Bronchial epithelial cell (primary cell): ENCODE data around the gene RMC1. TPM values are rescaled to one million over a fixed set of nuclear protein-coding genes. Genes with fewer than 3 reads are reported as not detected.

Source experiments
- DNase-seq: peaks from one replicate; pipeline ENCODE4 v3.0.0-alpha.2; 2010; ENCODE audit warnings: low read depth
- FAIRE-seq: peaks from 2 replicates; lab custom pipeline; 2011; peaks lifted over from hg19 to GRCh38; lab: Jason Lieb, UNC
- H3K27me3 ChIP-seq: 2 replicates; pipeline ENCODE4 v1.5.1; 2011; ENCODE audit warnings: low read length; ENCODE audit not compliant: control insufficient read depth, insufficient read depth
- H3K36me3 ChIP-seq: 2 replicates; pipeline ENCODE4 v1.5.1; 2011; ENCODE audit warnings: low read length; ENCODE audit not compliant: control insufficient read depth, insufficient read depth
- H3K4me3 ChIP-seq: 2 replicates; pipeline ENCODE4 v1.5.1; 2011; ENCODE audit warnings: mild to moderate bottlenecking, low read depth, low read length, control low read depth
- CTCF ChIP-seq: IDR thresholded peaks from 2 replicates; pipeline ENCODE4 v1.5.1; 2011; ENCODE audit warnings: mild to moderate bottlenecking, moderate library complexity, low read length, control low read depth, inconsistent platforms; ENCODE audit not compliant: insufficient read depth, severe bottlenecking
- total RNA-seq: library from RNA; depleted of rRNA; stranded (reverse); fragments of >200 nt; gene quantifications from 2 replicates; pipeline ENCODE4 v1.2.1, GENCODE V29; 2014

Gene RMC1
- total RNA-seq, 1 donor from 2014 or later = 27.4 TPM

GRCh38 chr18:23524213-23524707 lies 20.9 kb downstream of the RMC1 start:
- Histone ChIP-seq H3K4me3 (no peak overlapping the region), H3K27me3 (no peaks in the 10 kb centered on the region)
- no peak for FAIRE-seq

GRCh38 chr18:23526501-23527063 lies 23.3 kb downstream of the RMC1 start:
- H3K36me3 ChIP-seq = peaks cover 19% of the 10 kb centered on the region
- FAIRE-seq = no peak
- no peak for DNase-seq
- TF ChIP-seq CTCF = no peak
- no peak overlapping the region for H3K4me3 ChIP-seq
- no peaks in the 10 kb centered on the region for H3K27me3 ChIP-seq

More at GRCh38 chr18:23524213-23524707, 20.9 kb downstream of the RMC1 start:
- peaks cover 19% of the 10 kb centered on the region for H3K36me3 ChIP-seq
- TF ChIP-seq CTCF = no peak
- DNase-seq = no peak

- no peaks in the 10 kb centered on the region for H3K27me3 ChIP-seq
- FAIRE-seq (no peak), DNase-seq (no peak)
- no peak overlapping the region for H3K4me3 ChIP-seq
- H3K36me3 ChIP-seq = peaks cover 20% of the 10 kb centered on the region
- TF ChIP-seq CTCF = no peak
Observed at GRCh38 chr18:23528580-23529472, 25.5 kb downstream of the RMC1 start.

DNA sequence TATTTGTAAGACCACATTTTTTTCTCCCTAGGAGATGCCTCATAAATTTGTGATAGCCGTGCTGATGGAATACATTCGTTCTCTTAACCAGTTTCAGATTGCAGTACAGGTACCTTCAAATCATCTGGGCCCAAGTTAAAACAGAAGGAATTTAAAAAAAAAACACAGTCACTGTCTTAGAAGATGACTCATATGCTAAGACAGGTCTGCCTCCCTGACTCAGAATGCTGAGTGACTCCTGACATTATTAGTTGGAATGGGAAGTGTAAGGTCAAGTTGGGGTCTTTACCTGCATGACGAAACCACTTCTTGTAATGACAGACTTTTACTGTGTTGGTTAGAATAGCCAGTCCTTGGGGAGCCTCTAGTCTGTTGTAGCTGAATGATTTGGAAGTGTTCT lies 26.3 kb downstream of the RMC1 start:
- FAIRE-seq (no peak), DNase-seq (peak; percentile 94)
- Histone ChIP-seq H3K4me3 (no peak overlapping the region), H3K27me3 (no peaks in the 10 kb centered on the region), H3K36me3 (peaks cover 24% of the 10 kb centered on the region)
- TF ChIP-seq CTCF = no peak

DNA sequence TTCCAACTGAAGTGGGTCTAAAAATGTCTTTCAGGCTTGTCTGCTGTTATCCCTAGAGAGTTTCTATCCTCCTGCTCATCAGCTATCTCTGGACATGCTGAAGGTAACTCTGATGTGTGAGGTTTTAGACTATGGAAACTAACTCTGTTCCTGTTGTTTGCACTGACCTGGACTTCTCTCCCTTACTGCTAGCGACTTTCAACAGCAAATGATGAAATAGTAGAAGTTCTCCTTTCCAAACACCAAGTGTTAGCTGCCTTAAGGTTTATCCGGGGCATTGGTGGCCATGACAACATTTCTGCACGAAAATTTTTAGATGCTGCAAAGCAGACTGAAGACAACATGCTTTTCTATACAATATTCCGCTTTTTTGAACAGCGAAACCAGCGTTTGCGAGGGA lies 26.9 kb downstream of the RMC1 start:
- no peak for TF ChIP-seq CTCF
- H3K27me3 ChIP-seq = no peaks in the 10 kb centered on the region
- peaks cover 30% of the 10 kb centered on the region for H3K36me3 ChIP-seq
- DNase-seq (no peak), FAIRE-seq (no peak)
- no peak overlapping the region for H3K4me3 ChIP-seq
